ENCODE measurements around the gene OCEL1.
A peak's percentile ranks its signal among the peaks of the same experiment; 100 is the strongest.
"Not testable (repeated sequence)": the region's sequence is repeated elsewhere in the genome, so short reads cannot be mapped to it uniquely, and the experiment has no call there.

The OCEL1 gene

DNA sequence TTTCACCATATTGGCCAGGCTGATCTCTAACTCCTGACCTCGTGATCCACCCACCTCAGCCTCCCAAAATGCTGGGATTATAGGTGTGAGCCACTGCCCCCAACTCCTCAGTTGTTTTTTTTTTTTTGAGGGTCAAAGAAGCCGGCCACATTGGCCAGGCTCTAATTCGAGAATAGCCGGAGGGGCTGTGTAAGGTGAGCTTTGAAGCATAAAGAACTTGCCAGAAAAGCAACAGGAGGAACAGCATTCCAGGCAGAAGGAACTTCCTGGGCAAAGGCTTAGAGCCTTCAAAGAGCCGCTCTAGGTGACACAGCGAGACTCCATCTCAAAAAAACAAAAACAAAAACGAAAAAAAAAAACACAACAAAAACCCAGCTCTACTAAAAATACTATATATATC is 40.0 kb downstream of the OCEL1 start:
- DNase-seq = no peak

DNA sequence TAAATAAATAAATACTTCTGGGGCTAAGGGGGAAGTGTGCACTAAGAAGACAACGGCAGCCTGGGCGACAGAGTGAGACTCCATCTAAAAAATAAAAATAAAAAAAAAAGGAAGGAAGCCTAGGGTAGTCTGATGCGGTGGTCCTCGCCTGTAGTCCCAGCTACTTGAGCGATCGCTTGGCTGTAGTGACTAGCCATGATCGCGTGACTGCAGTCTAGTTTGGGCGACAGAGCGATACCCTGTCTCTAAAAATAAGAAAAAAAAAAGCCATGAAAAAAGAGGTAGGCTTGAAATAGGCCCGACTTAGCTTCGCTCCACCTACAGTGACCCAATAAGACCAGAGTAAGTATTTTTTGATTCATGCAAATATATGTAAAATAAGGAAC is 40.6 kb downstream of the OCEL1 start:
- DNase-seq = no peak

DNA sequence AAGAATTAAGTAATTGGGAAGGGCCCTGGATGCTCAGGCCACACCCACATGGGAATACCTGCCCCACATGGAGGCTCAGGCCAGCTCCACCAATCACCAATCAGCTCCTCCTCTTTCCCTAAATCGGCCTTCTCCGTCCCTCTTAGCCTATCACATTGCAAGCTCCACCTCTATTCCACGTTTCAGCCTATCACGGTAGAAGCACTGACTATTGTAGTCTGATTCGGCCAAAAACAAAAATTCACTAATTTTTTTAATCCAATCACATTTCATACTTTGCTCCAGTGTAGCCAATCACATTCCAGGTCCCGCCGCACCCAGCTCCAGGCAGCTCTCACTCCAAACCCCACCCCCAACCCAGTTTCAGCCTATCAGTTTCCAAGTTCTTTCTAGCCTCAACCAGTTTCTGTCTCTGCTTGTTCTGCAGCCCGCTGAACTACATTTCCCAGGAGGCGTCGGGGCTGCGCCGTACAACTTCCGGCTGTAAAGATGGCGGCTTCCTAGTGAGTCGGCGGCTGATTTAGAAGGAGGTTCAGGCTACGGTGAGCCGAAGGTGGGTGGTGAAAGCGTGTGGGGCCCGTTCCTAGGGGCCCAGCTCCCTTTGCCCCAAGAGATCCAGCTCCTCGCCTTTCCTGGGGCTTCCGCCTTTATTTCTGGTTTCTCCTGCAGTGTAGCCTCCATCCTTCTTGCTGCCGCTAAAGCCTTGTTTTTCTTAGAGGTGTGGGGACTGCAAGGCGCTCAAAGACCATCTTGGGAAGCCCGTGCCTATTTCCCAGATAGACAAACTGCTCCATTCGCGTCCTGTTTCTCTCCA is 41.2 kb downstream of the OCEL1 start, which contains the start of gene BABAM1:
Gene BABAM1, plus strand, starts transcription at position 469 of the 814 bp plus-strand sequence. CDS start 1,364 bp downstream, outside the sequence.
- DNase-seq = peak; percentile 97

DNA sequence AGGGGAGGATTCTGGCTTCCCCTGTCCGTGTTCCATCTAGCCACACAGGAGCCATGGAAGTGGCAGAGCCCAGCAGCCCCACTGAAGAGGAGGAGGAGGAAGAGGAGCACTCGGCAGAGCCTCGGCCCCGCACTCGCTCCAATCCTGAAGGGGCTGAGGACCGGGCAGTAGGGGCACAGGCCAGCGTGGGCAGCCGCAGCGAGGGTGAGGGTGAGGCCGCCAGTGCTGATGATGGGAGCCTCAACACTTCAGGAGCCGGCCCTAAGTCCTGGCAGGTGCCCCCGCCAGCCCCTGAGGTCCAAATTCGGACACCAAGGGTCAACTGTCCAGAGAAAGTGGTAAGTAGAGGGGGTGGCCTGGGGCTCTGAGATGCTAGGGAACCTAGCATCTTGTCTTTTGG is 42.7 kb downstream of the OCEL1 start:
- DNase-seq = no peak

DNA sequence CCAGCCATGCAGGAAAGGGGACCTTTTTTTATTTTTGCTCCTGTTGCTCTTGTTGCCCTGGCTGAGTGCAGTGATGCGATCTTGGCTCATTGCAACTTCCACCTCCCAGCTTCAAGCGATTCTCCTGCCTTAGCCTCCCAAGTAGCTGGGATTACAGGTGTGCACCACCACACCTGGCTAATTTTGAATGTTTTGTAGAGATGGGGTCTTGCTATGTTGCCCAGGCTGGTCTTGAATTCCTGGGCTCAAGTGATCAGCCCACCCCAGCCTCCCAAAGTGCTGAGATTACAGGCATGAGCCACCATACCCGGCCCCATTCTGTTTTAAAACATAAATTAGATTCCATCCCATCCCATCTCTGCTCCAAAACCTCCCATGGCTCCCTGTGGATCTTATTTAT is 48.9 kb downstream of the OCEL1 start:
- DNase-seq = not testable (repeated sequence)

DNA sequence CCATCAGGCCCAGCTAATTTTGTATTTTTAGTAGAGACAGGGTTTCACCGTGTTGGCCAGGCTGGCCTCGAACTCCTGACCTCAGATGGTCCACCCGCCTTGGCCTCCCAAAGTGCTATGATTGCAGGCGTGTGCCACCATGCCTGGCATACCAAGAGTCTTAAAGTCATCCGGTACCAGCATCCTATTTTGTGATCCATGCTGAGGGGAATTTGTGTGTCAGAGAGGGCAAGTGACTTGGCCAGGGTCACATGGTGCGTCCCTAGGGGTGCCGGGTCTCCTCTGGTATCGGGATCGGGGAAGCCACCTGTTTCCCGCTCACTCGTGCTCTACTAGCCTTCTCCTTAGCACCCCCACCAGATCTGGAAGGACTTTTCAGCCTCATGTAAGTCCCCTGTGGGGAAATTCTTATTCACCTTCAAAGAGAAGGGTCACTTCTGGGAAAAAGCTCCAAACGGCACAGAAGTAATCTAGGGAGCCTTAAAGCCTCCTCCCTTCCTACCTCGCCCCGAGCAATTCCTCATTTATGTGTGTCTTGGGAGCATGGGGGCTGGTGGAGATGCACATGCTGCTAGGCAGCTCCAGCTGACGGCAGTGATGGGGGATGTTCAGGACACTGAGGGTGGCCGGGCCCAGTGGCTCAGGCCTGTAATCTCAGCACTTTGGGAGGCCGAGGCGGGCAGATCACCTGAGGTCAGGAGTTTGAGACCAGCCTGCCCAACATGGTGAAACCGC is 49.6 kb downstream of the OCEL1 start:
- no peak for DNase-seq
